Measurements from ENCODE around the gene DTNA.
"Not testable (repeated sequence)": the region's sequence is repeated elsewhere in the genome, so short reads cannot be mapped to it uniquely, and the experiment has no call there.

Gene DTNA

GRCh38 chr18:34709750-34710441, at the start of gene DTNA:
Gene DTNA (plus strand): TSS chr18:34710298. CDS start chr18:34755977, 45,679 bp downstream.
- Histone ChIP-seq H3K4me3 (ENCODE audit: low read depth, low read length) (peak within 1 kb of the TSS; percentile 74), H3K27me3 (ENCODE audit: insufficient read depth, low read length) (no peaks in the 10 kb centered on the region), H3K79me2 (ENCODE audit: control insufficient read depth, insufficient read depth, low read length, unreplicated experiment) (peaks cover 2% of the 10 kb centered on the region), H2AFZ (ENCODE audit: low read length, unreplicated experiment) (peak within 1 kb of the TSS; percentile 40), H3K27ac (ENCODE audit: low read depth, low read length) (peak within 1 kb of the TSS; percentile 98), H3K36me3 (ENCODE audit: insufficient read depth, low read length) (no peaks in the 10 kb centered on the region), H3K4me1 (ENCODE audit: control insufficient read depth, insufficient read depth, low read length, unreplicated experiment) (peaks cover 40% of the 10 kb centered on the region)

- Histone ChIP-seq H3K4me1 (ENCODE audit: control insufficient read depth, insufficient read depth, low read length, unreplicated experiment) (peaks cover 40% of the 10 kb centered on the region), H3K27ac (ENCODE audit: low read depth, low read length) (peak overlapping the region; percentile 84; the same call in 1 of the 2 replicates), H3K4me3 (ENCODE audit: low read depth, low read length) (no peak overlapping the region)
Measured at GRCh38 chr18:34660572-34660971, 49.5 kb upstream of the DTNA start.

GRCh38 chr18:34661464-34662087, 48.5 kb upstream of the DTNA start:
- H3K4me1 ChIP-seq (ENCODE audit: control insufficient read depth, insufficient read depth, low read length, unreplicated experiment) = peaks cover 40% of the 10 kb centered on the region
- no peaks in the 10 kb centered on the region for H3K27me3 ChIP-seq (ENCODE audit: insufficient read depth, low read length)
- no peaks in the 10 kb centered on the region for H3K79me2 ChIP-seq (ENCODE audit: control insufficient read depth, insufficient read depth, low read length, unreplicated experiment)
- H3K4me3 ChIP-seq (ENCODE audit: low read depth, low read length) = no peak overlapping the region
- H3K27ac ChIP-seq (ENCODE audit: low read depth, low read length) = peak overlapping the region; percentile 8
- peak overlapping the region; percentile 87 for H2AFZ ChIP-seq (ENCODE audit: low read length, unreplicated experiment)
- H3K36me3 ChIP-seq (ENCODE audit: insufficient read depth, low read length) = no peaks in the 10 kb centered on the region

More at GRCh38 chr18:34660572-34660971, 49.5 kb upstream of the DTNA start:
- no peaks in the 10 kb centered on the region for H3K79me2 ChIP-seq (ENCODE audit: control insufficient read depth, insufficient read depth, low read length, unreplicated experiment)
- H3K27me3 ChIP-seq (ENCODE audit: insufficient read depth, low read length) = no peaks in the 10 kb centered on the region
- H2AFZ ChIP-seq (ENCODE audit: low read length, unreplicated experiment) = no peak overlapping the region
- no peaks in the 10 kb centered on the region for H3K36me3 ChIP-seq (ENCODE audit: insufficient read depth, low read length)

- Histone ChIP-seq H3K79me2 (ENCODE audit: control insufficient read depth, insufficient read depth, low read length, unreplicated experiment) (no peaks in the 10 kb centered on the region), H3K27ac (ENCODE audit: low read depth, low read length) (no peak overlapping the region), H3K36me3 (ENCODE audit: insufficient read depth, low read length) (no peaks in the 10 kb centered on the region), H3K27me3 (ENCODE audit: insufficient read depth, low read length) (no peaks in the 10 kb centered on the region), H3K4me1 (ENCODE audit: control insufficient read depth, insufficient read depth, low read length, unreplicated experiment) (no peaks in the 10 kb centered on the region), H3K4me3 (ENCODE audit: low read depth, low read length) (no peak overlapping the region), H2AFZ (ENCODE audit: low read length, unreplicated experiment) (no peak overlapping the region)
Measured at GRCh38 chr18:34676816-34677574, 33.1 kb upstream of the DTNA start.

- H3K27ac ChIP-seq (ENCODE audit: low read depth, low read length); H2AFZ ChIP-seq (ENCODE audit: low read length, unreplicated experiment); H3K27me3 ChIP-seq (ENCODE audit: insufficient read depth, low read length); H3K36me3 ChIP-seq (ENCODE audit: insufficient read depth, low read length); H3K4me1 ChIP-seq (ENCODE audit: control insufficient read depth, insufficient read depth, low read length, unreplicated experiment); H3K79me2 ChIP-seq (ENCODE audit: control insufficient read depth, insufficient read depth, low read length, unreplicated experiment); H3K4me3 ChIP-seq (ENCODE audit: low read depth, low read length): not testable (repeated sequence)
Measured at GRCh38 chr18:34689750-34690149, 20.3 kb upstream of the DTNA start.

- Histone ChIP-seq H3K27me3 (ENCODE audit: insufficient read depth, low read length) (no peaks in the 10 kb centered on the region), H3K79me2 (ENCODE audit: control insufficient read depth, insufficient read depth, low read length, unreplicated experiment) (no peaks in the 10 kb centered on the region), H3K27ac (ENCODE audit: low read depth, low read length) (no peak overlapping the region), H3K36me3 (ENCODE audit: insufficient read depth, low read length) (no peaks in the 10 kb centered on the region), H3K4me3 (ENCODE audit: low read depth, low read length) (no peak overlapping the region), H3K4me1 (ENCODE audit: control insufficient read depth, insufficient read depth, low read length, unreplicated experiment) (peaks cover under 1% of the 10 kb centered on the region), H2AFZ (ENCODE audit: low read length, unreplicated experiment) (no peak overlapping the region)
Measured at GRCh38 chr18:34691614-34692013, 18.5 kb upstream of the DTNA start.

GRCh38 chr18:34694591-34695165, 15.4 kb upstream of the DTNA start:
- no peaks in the 10 kb centered on the region for H3K27me3 ChIP-seq (ENCODE audit: insufficient read depth, low read length)
- H3K36me3 ChIP-seq (ENCODE audit: insufficient read depth, low read length) = no peaks in the 10 kb centered on the region
- H3K4me1 ChIP-seq (ENCODE audit: control insufficient read depth, insufficient read depth, low read length, unreplicated experiment) = peaks cover 11% of the 10 kb centered on the region
- no peak overlapping the region for H2AFZ ChIP-seq (ENCODE audit: low read length, unreplicated experiment)
- no peaks in the 10 kb centered on the region for H3K79me2 ChIP-seq (ENCODE audit: control insufficient read depth, insufficient read depth, low read length, unreplicated experiment)
- no peak overlapping the region for H3K4me3 ChIP-seq (ENCODE audit: low read depth, low read length)
- H3K27ac ChIP-seq (ENCODE audit: low read depth, low read length) = no peak overlapping the region

- no peak overlapping the region for H2AFZ ChIP-seq (ENCODE audit: low read length, unreplicated experiment)
- peaks cover 11% of the 10 kb centered on the region for H3K4me1 ChIP-seq (ENCODE audit: control insufficient read depth, insufficient read depth, low read length, unreplicated experiment)
- no peak overlapping the region for H3K27ac ChIP-seq (ENCODE audit: low read depth, low read length)
- H3K27me3 ChIP-seq (ENCODE audit: insufficient read depth, low read length) = no peaks in the 10 kb centered on the region
- no peak overlapping the region for H3K4me3 ChIP-seq (ENCODE audit: low read depth, low read length)
- H3K79me2 ChIP-seq (ENCODE audit: control insufficient read depth, insufficient read depth, low read length, unreplicated experiment) = no peaks in the 10 kb centered on the region
- H3K36me3 ChIP-seq (ENCODE audit: insufficient read depth, low read length) = no peaks in the 10 kb centered on the region
Measured at GRCh38 chr18:34695310-34695709, 14.8 kb upstream of the DTNA start.

GRCh38 chr18:34696671-34697070, 13.4 kb upstream of the DTNA start:
- Histone ChIP-seq H3K4me3 (ENCODE audit: low read depth, low read length) (no peak overlapping the region), H2AFZ (ENCODE audit: low read length, unreplicated experiment) (no peak overlapping the region), H3K27me3 (ENCODE audit: insufficient read depth, low read length) (no peaks in the 10 kb centered on the region), H3K79me2 (ENCODE audit: control insufficient read depth, insufficient read depth, low read length, unreplicated experiment) (no peaks in the 10 kb centered on the region), H3K27ac (ENCODE audit: low read depth, low read length) (no peak overlapping the region), H3K36me3 (ENCODE audit: insufficient read depth, low read length) (no peaks in the 10 kb centered on the region), H3K4me1 (ENCODE audit: control insufficient read depth, insufficient read depth, low read length, unreplicated experiment) (peaks cover 11% of the 10 kb centered on the region)

GRCh38 chr18:34697233-34697632, 12.9 kb upstream of the DTNA start:
- Histone ChIP-seq H3K4me1 (ENCODE audit: control insufficient read depth, insufficient read depth, low read length, unreplicated experiment) (peaks cover 11% of the 10 kb centered on the region), H3K36me3 (ENCODE audit: insufficient read depth, low read length) (no peaks in the 10 kb centered on the region), H3K79me2 (ENCODE audit: control insufficient read depth, insufficient read depth, low read length, unreplicated experiment) (no peaks in the 10 kb centered on the region), H3K27me3 (ENCODE audit: insufficient read depth, low read length) (no peaks in the 10 kb centered on the region), H3K4me3 (ENCODE audit: low read depth, low read length) (no peak overlapping the region), H3K27ac (ENCODE audit: low read depth, low read length) (no peak overlapping the region), H2AFZ (ENCODE audit: low read length, unreplicated experiment) (no peak overlapping the region)
